Effector CD4-positive, alpha-beta T cell (primary cell): ENCODE results near the gene HDAC4.

Experiments
- DNase-seq: peaks from one replicate; pipeline ENCODE4 v3.0.0-alpha.2; 2020

HDAC4 gene

GRCh38 chr2:239212121-239212928 lies 188.5 kb downstream of the HDAC4 start:
- DNase-seq, result no peak

- no peak for DNase-seq
Measured at GRCh38 chr2:239211396-239212094, 189.3 kb downstream of the HDAC4 start.

GRCh38 chr2:239209783-239210182 lies 191.0 kb downstream of the HDAC4 start:
- DNase-seq, result no peak

- no peak for DNase-seq
Measured at GRCh38 chr2:239208465-239209180, 192.2 kb downstream of the HDAC4 start.

GRCh38 chr2:239206851-239207250 lies 194.0 kb downstream of the HDAC4 start:
- no peak for DNase-seq

GRCh38 chr2:239206042-239206441 lies 194.8 kb downstream of the HDAC4 start:
- no peak for DNase-seq

- no peak for DNase-seq
Measured at GRCh38 chr2:239204876-239205468, 195.8 kb downstream of the HDAC4 start.

- DNase-seq, result no peak
Measured at GRCh38 chr2:239204136-239204875, 196.5 kb downstream of the HDAC4 start.

GRCh38 chr2:239203443-239204135 lies 197.2 kb downstream of the HDAC4 start:
- no peak for DNase-seq

GRCh38 chr2:239202836-239203235 lies 198.0 kb downstream of the HDAC4 start:
- no peak for DNase-seq

- no peak for DNase-seq
Measured at GRCh38 chr2:239202343-239202742, 198.5 kb downstream of the HDAC4 start.

- no peak for DNase-seq
Measured at GRCh38 chr2:239201884-239202283, 198.9 kb downstream of the HDAC4 start.

GRCh38 chr2:239201531-239201876 lies 199.3 kb downstream of the HDAC4 start:
- DNase-seq, result no peak

GRCh38 chr2:239200646-239201530 lies 199.9 kb downstream of the HDAC4 start:
- no peak for DNase-seq

GRCh38 chr2:239199041-239199768 lies 201.6 kb downstream of the HDAC4 start:
- no peak for DNase-seq

- no peak for DNase-seq
Measured at GRCh38 chr2:239198221-239198620, 202.6 kb downstream of the HDAC4 start.

GRCh38 chr2:239197146-239197545 lies 203.7 kb downstream of the HDAC4 start:
- no peak for DNase-seq

GRCh38 chr2:239196474-239197021 lies 204.3 kb downstream of the HDAC4 start:
- no peak for DNase-seq

GRCh38 chr2:239195992-239196391 lies 204.8 kb downstream of the HDAC4 start:
- DNase-seq, result no peak
